ENCODE data around the gene SMYD4.
"Not testable (repeated sequence)": the region's sequence is repeated elsewhere in the genome, so short reads cannot be mapped to it uniquely, and the experiment has no call there.

Gene SMYD4

GRCh38 chr17:1820528-1821252 lies 9.0 kb downstream of the SMYD4 start:
- DNase-seq: no peak

DNA sequence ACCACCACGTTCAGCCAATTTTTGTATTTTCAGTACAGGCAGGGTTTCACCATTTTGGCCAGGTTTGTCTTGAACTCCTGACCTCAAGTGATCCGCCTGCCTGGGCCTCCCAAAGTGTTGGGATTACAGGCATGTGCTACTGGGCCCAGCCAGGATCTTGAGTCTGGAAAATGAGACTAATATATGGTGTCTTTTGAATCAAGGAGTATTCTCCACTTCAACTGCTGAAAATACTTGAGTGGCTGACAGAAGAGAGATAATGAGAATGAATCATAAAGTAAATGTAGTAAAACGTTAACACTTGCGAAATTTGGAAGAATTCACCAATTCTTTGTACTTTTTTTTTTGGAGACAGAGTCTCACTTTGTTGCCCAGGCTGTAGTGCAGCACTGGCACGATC lies 16.6 kb downstream of the SMYD4 start:
- no peak for DNase-seq

GRCh38 chr17:1810450-1811103 lies 19.1 kb downstream of the SMYD4 start:
- no peak for DNase-seq

DNA sequence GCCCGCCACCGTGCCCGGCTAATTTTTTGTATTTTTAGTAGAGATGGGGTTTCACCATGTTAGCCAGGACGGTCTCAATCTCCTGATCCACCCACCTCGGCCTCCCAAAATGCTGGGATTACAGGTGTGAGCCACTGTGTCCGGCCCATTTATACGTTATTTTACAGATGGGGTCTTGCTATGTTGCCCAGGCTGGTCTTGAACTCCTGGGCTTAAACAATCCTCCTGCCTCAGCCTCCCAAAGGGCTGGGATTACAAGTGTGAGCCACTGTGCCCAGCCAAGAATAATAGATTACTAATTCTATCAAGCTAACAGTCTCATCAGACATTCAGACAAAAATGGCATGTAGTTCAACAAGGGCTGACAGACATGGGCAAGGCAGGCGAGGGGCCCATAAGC lies 19.9 kb downstream of the SMYD4 start:
- not testable (repeated sequence) for DNase-seq

GRCh38 chr17:1808644-1809043 lies 21.1 kb downstream of the SMYD4 start:
- DNase-seq: no peak

DNA sequence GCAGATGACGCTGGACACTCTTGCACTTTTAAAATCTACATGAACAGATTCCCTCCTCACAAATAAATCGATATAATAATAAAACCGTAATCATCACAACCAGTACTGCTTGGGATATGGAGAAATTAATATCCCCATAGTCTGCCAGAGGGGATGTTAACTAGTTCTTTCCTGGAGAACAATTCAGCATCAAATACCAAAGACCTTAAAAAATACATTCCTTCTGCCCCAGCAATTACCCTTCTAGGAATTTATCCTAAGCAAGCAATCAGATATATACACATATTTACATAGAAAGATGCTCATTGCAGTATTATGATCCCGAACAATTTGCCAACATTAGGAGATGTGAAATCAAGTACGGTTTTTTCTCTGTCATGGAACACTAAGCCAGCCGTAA lies 21.8 kb downstream of the SMYD4 start:
- DNase-seq: no peak

GRCh38 chr17:1803280-1803679 lies 26.4 kb downstream of the SMYD4 start:
- no peak for DNase-seq

DNA sequence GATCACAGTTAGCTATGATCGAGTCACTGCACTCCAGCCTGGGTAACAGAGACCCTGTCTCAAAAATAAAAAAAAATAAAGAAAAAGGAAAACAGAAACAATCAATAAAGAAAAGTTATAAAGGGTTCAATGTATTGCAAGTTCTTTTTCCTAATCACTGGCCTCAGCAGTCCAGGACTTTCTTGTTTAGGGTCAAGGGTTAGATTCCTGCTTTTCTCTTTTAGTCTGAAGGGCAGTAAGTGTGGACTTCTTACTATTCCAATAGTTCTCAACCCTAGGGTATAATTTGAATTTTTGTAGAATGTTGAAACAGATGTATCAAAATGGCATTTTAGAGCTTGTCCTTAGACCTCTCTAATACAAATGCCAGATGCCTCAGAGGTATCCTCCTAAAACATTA lies 27.3 kb downstream of the SMYD4 start:
- DNase-seq: no peak

DNA sequence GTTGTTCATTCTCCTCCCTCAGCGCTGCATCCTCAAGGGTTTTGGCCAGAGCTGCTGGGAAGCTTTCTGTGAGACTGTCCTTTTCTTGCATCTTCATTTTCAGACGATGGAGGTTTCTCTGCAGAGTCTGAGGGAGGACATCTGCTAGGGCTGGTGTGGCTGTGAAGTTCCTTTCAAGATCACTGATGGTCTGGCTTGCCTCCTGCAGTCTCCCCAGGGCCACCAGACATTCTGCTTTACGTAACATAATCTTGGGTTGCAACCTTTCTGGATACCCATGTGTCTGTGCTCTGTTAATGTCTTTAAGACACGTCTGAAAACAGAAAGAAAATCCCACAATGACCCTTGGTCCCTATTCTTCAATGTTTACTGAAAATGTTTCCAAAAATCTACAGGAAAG lies 29.0 kb downstream of the SMYD4 start:
- no peak for DNase-seq

- no peak for DNase-seq
Observed at GRCh38 chr17:1800240-1800639, 29.5 kb downstream of the SMYD4 start.

DNA sequence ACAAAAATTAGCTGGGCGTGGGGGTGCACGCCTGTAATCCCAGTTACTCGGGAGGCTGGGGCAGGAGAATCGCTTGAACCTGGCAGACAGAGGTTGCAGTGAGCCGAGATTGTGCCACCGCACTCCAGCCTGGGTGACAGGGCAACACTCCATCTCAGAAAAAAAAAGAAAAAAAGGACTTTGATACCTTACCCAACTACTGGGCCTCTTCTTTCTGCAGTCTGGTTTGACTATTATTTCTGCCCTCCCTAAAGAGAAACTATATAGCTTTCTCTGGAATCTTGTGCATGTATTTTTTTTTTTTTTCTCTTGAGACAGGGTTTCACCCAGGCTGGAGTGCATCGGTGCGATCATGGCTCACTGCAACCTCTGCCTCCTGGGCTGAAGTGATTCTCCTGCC lies 31.9 kb downstream of the SMYD4 start:
- DNase-seq: not testable (repeated sequence)

- DNase-seq: no peak
Observed at GRCh38 chr17:1797323-1797722, 32.4 kb downstream of the SMYD4 start.

DNA sequence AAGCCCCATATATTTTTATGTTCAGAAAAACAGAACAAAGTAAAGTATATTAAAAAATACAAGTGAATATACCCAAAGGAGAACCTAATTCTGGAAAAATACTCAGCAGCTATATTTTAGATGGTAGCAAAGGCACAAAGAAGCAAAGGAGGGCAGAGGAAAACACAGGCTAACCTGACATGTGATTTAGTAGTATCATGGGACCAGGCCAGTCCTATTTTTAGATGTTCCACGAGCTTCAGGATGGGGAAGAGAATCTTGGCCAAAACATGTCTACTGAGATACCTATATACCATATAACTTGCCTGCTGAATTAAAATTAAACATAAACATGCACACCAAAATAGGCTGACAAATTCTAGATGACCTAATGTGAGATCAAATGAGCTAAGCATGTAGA lies 32.9 kb downstream of the SMYD4 start:
- DNase-seq: no peak

DNA sequence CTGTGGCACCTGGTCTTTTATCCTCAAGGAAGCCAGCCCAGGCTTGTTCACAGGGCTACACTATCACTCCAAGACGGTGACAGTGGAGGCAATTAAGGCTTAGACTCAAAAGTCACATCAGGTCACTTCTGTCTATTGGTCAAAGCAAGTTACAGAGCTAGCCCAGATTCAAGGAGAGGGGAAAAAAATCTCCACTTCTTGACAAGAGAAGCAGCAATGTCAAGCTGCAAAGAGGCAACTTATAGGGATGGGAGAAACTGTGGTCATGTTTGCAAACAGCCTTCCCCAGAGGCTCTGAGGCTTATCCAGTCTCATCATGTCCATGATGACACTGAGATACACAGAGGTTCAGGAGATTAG lies 36.3 kb downstream of the SMYD4 start:
- DNase-seq: no peak

DNA sequence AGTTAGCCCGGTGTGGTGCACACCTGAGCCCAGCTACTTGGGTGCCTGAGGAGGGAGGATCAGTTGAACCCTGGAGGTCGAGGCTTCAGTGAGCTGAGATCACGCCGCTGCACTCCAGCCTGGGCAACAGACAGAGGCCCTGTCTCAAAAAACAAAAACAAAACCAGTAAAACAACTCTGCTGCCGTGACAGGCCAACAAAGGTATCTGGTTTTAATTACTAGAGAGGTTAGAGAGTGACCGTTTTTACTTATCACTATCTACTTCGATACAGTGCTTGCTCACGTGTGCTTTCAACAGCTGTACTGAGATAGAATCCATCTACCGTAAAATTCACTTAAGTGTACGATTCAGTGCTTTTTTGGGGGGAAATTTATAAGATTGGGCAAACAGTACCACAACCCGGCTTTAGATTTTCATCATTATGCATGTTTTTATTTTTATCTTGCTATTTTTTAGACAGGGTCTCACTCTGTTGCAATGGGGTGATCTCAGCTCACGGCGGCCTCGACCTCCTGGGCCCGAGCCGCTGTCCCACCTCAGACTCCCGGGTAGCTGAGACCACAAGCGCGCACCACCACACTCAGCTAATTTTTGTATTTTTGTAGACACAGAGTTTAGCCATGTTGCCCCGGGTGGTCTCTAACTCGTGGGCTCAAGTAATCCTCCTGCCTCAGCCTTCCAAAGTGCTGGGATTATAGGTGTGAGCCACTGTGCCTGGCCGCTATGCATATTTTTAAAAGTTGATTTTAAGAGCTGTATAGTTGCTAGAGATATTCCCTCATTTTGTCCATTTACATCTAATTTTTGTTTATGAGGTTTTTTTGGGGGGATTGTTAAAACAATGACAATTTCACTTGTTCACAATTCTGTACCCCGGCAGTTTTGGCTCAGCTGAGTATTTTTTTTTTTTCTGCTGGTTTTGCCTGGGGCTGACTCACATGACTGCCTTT lies 36.9 kb downstream of the SMYD4 start:
- no peak for DNase-seq

DNA sequence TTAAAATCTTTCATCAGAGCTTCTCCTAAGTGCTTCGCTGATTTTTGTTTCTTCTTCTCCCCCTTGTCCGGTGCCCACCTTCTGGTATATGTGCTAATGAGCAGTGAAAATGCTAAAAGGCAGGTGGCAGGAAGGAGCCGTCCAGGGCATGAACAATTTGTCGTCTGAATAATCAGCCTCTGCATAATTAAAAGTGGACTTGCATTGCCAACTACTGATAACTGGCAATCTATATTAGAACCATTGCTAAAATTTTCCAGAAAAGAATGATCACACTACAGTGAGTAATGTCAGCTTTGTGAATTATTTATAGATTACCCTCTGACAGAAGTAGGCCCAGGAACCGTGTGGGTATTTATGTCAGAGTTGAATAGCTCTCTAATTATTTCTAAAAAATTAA lies 39.8 kb downstream of the SMYD4 start:
- DNase-seq: no peak

- no peak for DNase-seq
Observed at GRCh38 chr17:1787301-1787902, 42.3 kb downstream of the SMYD4 start.

GRCh38 chr17:1786708-1787107 lies 43.0 kb downstream of the SMYD4 start:
- no peak for DNase-seq

- no peak for DNase-seq
Observed at GRCh38 chr17:1785930-1786329, 43.8 kb downstream of the SMYD4 start.

GRCh38 chr17:1783834-1784611 lies 45.7 kb downstream of the SMYD4 start:
- DNase-seq: no peak

GRCh38 chr17:1783271-1783670 lies 46.4 kb downstream of the SMYD4 start:
- DNase-seq: no peak

DNA sequence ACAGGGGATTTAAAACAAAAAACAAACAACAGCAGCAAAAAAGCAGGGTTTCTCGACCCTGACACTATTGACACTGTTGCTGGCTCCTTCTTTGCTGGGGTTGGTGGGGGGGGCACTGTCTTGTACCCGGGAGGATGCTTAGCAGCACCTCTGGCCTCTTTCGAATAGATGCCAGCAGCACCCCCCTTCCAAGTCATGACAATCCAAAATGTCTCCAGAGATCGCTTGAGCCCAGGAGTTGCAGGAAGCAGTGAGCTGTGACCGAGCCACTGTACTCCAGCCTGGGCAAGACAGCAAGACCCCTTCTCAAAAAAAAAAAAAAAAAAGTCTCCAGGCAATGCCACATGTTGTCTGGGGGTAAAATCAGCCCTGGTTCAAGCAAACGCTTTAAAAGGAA lies 47.5 kb downstream of the SMYD4 start:
- no peak for DNase-seq

All from stimulated activated CD4-positive, alpha-beta T cell treated with anti-CD3 and anti-CD28 coated beads, Interleukin-12 subunit alpha, Interleukin-12 subunit beta, amount 100 ng/mL, for 4 hours (primary cell).